GM13977 (cell line): ENCODE results near the gene ARID5B.

Source experiments
- DNase-seq: peaks from one replicate; pipeline ENCODE4 v3.0.0; 2012; ENCODE audit warnings: low spot score
- in situ Hi-C: fragments of 300-500 bp; cut with MboI; formaldehyde crosslinking; loops from one replicate; pipeline ENCODE4 v1.12.0; 2022; ENCODE audit warnings: low sequenced_read_pairs, low pct_unique_long_range_greater_than_20kb, mixed read lengths, inconsistent platforms; ENCODE audit not compliant: unreplicated experiment
- TF ChIP-seq, protein P1 (sequence below): IDR thresholded peaks from 2 replicates; pipeline ENCODE4 v1.5.1; 2012; ENCODE audit warnings: mild to moderate bottlenecking, control low read depth; ENCODE audit not compliant: insufficient read depth; ENCODE audit errors: extremely low read depth, missing control alignments

The ARID5B gene, protein sequence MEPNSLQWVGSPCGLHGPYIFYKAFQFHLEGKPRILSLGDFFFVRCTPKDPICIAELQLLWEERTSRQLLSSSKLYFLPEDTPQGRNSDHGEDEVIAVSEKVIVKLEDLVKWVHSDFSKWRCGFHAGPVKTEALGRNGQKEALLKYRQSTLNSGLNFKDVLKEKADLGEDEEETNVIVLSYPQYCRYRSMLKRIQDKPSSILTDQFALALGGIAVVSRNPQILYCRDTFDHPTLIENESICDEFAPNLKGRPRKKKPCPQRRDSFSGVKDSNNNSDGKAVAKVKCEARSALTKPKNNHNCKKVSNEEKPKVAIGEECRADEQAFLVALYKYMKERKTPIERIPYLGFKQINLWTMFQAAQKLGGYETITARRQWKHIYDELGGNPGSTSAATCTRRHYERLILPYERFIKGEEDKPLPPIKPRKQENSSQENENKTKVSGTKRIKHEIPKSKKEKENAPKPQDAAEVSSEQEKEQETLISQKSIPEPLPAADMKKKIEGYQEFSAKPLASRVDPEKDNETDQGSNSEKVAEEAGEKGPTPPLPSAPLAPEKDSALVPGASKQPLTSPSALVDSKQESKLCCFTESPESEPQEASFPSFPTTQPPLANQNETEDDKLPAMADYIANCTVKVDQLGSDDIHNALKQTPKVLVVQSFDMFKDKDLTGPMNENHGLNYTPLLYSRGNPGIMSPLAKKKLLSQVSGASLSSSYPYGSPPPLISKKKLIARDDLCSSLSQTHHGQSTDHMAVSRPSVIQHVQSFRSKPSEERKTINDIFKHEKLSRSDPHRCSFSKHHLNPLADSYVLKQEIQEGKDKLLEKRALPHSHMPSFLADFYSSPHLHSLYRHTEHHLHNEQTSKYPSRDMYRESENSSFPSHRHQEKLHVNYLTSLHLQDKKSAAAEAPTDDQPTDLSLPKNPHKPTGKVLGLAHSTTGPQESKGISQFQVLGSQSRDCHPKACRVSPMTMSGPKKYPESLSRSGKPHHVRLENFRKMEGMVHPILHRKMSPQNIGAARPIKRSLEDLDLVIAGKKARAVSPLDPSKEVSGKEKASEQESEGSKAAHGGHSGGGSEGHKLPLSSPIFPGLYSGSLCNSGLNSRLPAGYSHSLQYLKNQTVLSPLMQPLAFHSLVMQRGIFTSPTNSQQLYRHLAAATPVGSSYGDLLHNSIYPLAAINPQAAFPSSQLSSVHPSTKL

DNA sequence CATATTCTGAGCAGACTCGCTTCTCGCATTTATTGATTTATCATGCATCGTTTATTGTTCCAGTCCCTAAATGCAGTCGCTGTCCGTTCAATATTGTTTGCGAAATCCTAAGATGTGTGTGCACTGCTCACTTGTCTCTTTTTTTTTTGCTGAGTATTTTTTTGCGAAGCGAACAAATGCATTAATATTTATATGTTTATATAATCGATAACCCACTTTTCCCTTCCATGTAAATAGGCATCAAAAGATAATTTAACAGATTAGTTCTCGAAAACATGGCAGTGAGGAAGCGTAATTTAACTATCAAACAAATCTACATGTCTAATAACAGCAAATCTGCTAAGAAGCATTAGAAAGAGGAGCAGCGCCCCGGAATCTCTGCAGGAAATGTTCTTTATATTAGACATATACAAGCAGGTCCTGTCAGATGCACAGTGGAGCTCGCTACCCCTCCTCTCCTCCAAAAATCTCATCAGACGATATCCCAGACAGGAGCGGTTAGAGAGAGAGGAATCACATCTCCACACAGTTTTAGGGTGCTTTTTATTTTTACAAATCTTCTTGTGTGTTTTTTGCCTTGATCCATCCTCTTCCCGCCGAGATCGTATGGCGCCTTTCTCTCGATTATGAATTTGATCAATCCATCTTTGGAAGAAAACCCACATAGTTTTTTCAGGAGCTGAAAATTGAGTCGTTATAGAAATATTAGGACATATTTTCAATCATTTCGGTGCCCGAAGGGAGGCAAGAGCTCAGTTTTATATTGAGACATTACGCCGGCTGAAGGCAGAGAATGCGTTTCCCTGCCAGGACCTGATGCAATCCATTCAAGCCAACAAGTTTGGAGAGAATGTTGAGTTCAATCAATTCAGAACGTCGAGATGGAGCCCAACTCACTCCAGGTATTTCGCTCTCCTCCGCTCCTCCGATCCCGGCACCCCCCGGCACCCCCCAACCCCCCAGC is at the start of gene ARID5B:
Gene ARID5B (plus strand): TSS at position 871 of the 964 bp plus-strand sequence. CDS start 11 bp downstream, at position 882.
- TF ChIP-seq, protein P1, sequence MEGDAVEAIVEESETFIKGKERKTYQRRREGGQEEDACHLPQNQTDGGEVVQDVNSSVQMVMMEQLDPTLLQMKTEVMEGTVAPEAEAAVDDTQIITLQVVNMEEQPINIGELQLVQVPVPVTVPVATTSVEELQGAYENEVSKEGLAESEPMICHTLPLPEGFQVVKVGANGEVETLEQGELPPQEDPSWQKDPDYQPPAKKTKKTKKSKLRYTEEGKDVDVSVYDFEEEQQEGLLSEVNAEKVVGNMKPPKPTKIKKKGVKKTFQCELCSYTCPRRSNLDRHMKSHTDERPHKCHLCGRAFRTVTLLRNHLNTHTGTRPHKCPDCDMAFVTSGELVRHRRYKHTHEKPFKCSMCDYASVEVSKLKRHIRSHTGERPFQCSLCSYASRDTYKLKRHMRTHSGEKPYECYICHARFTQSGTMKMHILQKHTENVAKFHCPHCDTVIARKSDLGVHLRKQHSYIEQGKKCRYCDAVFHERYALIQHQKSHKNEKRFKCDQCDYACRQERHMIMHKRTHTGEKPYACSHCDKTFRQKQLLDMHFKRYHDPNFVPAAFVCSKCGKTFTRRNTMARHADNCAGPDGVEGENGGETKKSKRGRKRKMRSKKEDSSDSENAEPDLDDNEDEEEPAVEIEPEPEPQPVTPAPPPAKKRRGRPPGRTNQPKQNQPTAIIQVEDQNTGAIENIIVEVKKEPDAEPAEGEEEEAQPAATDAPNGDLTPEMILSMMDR = no peak
- in situ Hi-C loops = loop anchor here (10.0 to 25.0 kb wide), 2 partner anchors 114 to 336 kb away; no protein-coding TSS in a partner anchor
- DNase-seq = peak; percentile 64

DNA sequence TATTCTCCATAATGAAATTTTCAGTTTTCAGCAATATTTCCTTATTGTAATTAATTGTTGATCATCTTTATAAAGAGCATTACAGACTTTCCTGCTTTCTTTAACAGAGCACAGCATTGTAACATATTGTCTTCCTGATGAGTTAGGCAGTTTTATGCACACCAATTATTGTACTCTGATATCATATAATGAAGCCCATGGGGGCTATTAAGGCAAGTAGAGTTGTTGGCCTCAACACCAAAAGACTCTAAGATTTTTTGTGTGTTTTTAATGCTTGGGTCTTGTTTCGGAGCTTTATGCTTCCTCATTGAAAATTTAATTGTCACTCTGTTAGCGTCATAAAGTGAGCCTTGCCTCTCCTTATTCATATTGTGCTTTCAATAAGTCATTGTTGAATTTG is 49.2 kb upstream of the ARID5B start:
- no peak for DNase-seq
- in situ Hi-C loops = no loop called here
- TF ChIP-seq, protein P1 = no peak

DNA sequence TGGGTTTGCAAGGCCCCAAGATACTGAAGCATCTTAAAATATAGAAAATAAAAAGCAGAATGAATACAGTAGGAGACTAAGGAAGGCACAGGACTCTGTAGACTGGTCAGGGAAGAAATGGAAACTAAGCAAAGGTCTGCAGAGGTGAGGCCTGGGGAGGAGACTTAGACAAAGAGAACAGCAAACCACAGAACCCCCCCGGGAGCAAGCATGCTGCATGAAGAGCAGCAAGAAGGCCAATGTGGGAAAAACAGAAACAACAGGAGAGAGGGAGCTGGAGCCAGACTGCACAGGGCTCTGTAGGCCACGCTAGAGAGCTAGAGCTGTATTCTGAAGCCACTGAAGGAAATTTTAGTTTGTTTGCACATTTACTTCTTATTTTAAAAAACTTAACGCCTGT is 45.7 kb upstream of the ARID5B start:
- TF ChIP-seq, protein P1 = no peak
- in situ Hi-C loops = no loop called here
- DNase-seq = no peak

DNA sequence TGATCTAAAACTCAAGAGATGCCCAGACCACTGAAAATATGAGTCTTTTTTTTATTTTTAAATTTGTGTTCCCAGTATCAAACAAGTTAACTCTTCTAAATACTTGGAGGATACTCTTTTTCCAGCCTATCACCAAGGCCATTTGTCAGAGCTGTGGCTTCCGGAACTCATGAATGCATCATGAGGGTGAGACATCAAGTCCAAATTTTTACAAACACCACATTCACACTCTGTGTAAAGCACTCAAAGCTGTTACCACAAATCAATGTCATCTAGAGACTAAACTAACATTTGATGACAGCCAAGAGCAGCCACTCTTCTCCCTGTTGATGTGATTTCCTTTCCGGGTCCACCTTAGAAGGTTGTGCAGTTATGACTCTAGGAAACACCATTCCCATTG is 43.8 kb upstream of the ARID5B start:
- TF ChIP-seq, protein P1 = no peak
- no peak for DNase-seq
- in situ Hi-C loops = no loop called here

DNA sequence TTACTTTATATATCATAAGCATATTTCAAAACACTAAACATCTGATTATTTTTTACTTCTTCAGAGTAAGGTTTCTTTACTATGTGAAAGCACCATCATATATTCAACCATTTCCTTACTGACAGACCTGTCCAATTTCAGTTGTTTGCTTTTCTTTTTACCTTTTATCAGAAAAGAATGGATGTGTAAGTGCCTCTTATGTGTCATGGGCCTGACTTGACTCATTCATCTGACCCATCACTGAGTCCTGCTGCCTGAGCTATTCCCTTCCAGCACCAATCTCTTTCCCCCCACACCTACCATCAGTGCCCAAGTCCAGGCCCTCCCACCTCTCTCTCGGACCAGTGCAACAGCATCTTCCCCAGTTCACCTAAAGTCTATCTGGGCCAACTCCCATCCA is 41.7 kb upstream of the ARID5B start:
- TF ChIP-seq, protein P1 = no peak
- DNase-seq = no peak
- in situ Hi-C loops = no loop called here
